ENCODE data around the gene MACROH2A2.
"Not testable (repeated sequence)": the region's sequence is repeated elsewhere in the genome, so short reads cannot be mapped to it uniquely, and the experiment has no call there.

MACROH2A2 gene

GRCh38 chr10:70158113-70158512 is 105.5 kb downstream of the MACROH2A2 start:
- DNase-seq (ENCODE audit: low read depth, low spot score): no peak

GRCh38 chr10:70159366-70159765 is 106.7 kb downstream of the MACROH2A2 start:
- not testable (repeated sequence) for DNase-seq (ENCODE audit: low read depth, low spot score)

DNA sequence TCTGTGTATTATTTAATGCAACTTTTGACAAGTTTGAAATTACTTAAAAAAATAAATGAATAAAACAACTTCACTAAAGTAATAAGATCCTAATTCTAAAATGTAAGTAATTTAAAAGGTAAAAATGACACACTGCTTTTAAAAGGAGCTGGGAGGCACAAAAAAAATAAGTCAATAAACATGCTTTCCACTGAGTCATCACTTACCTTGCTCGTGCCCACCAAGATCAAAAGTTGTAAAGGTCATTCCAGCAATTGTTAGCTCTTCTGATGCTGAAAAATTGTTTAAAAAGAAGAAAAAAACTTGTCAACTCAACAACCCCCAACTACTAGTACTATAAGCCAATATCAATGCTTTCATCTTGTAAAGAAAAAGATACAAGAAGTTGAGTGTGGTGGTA is 108.2 kb downstream of the MACROH2A2 start:
- DNase-seq (ENCODE audit: low read depth, low spot score): no peak

Measured in iPS DF 19.7 (cell line).